ENCODE data around the gene FAM83E. TPM values are rescaled to one million over a fixed set of nuclear protein-coding genes. Genes with fewer than 3 reads are reported as not detected.

FAM83E gene
- total RNA-seq, 4 donors from 2014 or later, result 1.8 TPM; not detected in 2

DNA sequence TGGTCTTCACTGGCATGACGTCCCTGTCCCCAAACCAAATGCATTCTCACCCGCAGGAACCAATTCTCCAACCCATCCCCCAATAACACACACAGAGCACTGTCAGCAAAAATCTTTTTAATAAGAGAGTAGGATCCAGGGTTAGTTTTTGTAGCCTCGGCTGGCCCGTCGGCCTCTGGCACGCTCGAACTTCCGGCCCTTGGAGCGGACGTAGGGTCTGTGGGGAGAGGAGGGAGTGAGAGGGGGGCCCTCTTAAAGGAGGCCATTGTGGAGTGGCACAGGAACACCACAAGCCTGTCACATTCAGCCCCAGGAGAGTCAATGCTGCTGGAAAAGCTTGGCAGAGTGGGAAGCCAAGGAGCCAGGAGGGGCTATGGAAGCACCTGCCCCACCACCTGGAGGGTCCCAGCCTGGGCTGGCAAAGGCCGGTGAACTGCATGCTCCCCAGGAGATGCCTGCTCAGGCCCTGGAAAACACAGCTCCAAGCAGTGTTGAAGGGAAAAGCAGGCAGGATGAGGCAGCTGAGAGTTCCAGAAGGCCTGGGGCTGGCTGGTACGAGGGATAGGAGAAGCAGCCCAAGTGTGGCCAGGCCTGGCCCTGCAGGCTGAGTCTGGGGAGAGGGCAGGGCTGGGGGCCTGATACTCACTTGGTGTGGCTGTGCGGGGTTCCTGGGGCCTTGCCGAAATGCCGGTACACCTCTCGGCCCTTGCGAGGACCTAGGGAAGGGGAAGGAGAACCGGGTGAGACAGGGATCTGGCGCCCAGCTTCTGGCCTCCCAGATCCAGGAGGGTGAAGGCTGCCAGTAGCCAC is 560 bp upstream of the FAM83E start:
- no peak overlapping the region for H3K27ac ChIP-seq
- H3K36me3 ChIP-seq, result no peaks in the 10 kb centered on the region
- no peaks in the 10 kb centered on the region for H3K9me3 ChIP-seq
- peaks cover 8 to 11% of the 10 kb centered on the region in 2 donors for H3K4me1 ChIP-seq
- intact Hi-C loops (cut with DNase I; ENCODE audit: low total_unique reads), result loop anchor here (10.0 kb wide), 2 partner anchors 121 to 1131 kb away; partner anchors contain the start of gene KPTN
- no peak for DNase-seq
- no peak overlapping the region for H3K4me3 ChIP-seq
- TF ChIP-seq, protein P1, sequence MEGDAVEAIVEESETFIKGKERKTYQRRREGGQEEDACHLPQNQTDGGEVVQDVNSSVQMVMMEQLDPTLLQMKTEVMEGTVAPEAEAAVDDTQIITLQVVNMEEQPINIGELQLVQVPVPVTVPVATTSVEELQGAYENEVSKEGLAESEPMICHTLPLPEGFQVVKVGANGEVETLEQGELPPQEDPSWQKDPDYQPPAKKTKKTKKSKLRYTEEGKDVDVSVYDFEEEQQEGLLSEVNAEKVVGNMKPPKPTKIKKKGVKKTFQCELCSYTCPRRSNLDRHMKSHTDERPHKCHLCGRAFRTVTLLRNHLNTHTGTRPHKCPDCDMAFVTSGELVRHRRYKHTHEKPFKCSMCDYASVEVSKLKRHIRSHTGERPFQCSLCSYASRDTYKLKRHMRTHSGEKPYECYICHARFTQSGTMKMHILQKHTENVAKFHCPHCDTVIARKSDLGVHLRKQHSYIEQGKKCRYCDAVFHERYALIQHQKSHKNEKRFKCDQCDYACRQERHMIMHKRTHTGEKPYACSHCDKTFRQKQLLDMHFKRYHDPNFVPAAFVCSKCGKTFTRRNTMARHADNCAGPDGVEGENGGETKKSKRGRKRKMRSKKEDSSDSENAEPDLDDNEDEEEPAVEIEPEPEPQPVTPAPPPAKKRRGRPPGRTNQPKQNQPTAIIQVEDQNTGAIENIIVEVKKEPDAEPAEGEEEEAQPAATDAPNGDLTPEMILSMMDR (IDR thresholded peaks at IDR 0.05), result no peak
- no peaks in the 10 kb centered on the region for H3K27me3 ChIP-seq

DNA sequence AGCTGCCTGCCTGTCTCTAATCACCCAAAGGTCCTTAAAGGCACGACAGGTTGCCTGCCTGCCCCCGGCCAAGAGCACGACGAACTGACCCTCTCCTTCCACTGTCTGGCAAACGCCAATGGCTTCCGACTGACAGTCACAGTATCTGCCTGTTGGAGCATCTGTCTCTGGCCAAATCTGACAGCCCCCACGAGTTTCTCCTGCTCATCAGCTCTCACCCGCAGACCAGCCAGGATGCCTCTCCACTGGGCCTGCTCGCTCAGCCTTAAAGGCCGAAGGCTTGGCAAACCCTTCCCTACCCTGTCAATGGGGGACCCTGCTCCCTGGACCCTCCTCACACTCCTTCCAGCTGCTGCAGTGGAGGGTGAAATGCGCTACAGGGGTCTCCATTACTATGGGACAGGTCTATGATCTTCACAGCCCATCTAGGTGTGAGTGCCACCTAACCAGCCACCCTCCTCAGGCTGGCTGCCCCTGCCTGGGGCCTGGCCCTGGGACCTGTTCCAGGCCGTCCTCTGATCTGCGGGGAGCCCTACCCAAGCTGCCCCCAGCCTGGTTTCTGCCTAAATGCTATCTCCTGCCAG is 932 bp downstream of the FAM83E start:
- no peak for DNase-seq
- Histone ChIP-seq H3K27ac (no peak overlapping the region), H3K4me1 (peaks cover 8 to 11% of the 10 kb centered on the region in 2 donors), H3K4me3 (no peak overlapping the region), H3K36me3 (no peaks in the 10 kb centered on the region), H3K27me3 (no peaks in the 10 kb centered on the region), H3K9me3 (no peaks in the 10 kb centered on the region)
- TF ChIP-seq, protein P1 (IDR thresholded peaks at IDR 0.05), result no peak
- TF ChIP-seq POLR2A (IDR thresholded peaks at IDR 0.05), result no peak
- intact Hi-C loops (cut with DNase I; ENCODE audit: low total_unique reads), result loop anchor here (10.0 kb wide), 2 partner anchors 119 to 1129 kb away; partner anchors contain the start of gene KPTN

DNA sequence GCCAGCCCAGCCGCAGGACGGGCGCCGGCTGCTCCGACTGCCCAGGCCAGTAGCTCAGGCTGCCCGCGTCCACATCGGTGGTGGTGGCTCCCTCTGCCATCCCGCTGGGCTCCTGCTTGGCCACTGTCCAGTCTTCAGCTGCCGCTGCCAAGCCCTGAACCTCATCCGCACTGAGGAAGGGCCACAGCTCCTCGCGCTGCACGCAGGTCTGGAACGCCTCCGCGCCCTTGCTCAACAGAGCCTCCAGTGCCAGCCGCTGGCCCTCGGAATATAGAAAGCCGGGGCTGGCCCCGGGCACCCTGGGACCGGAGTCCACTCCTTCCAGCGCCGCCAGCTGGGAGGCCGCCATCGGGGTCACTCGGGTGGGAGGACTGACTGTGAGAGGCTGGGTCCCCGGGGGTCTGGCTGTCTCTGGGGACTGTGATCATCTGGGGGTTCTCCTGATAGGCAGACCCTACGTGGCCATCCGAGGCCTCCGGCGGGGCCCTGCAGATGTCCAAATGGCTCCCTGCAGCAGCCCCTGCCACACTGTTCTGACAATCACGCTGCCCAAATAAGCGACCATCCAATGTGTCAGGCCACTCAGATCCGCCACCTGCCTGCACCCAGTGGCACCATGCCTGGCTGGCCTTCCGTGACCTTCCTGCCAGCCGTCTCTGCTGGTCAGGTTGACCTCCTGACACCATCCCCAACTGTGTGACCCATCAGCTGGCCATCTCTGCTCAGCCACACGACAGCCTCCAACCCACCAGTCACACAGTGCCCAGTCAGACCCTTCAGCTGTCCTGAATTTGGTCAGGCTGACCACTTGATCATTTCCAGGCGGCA is 1.6 kb downstream of the FAM83E start:
- peaks cover 8 to 9% of the 10 kb centered on the region in 2 donors for H3K4me1 ChIP-seq
- no peaks in the 10 kb centered on the region for H3K27me3 ChIP-seq
- no peak overlapping the region for H3K27ac ChIP-seq
- no peaks in the 10 kb centered on the region for H3K9me3 ChIP-seq
- DNase-seq, result no peak
- intact Hi-C loops (cut with DNase I; ENCODE audit: low total_unique reads), result loop anchor here (10.0 kb wide), 2 partner anchors 118 to 1128 kb away; partner anchors contain the start of gene KPTN
- TF ChIP-seq POLR2A (IDR thresholded peaks at IDR 0.05), result no peak
- TF ChIP-seq, protein P1 (IDR thresholded peaks at IDR 0.05), result no peak
- no peak overlapping the region for H3K4me3 ChIP-seq
- no peaks in the 10 kb centered on the region for H3K36me3 ChIP-seq

DNA sequence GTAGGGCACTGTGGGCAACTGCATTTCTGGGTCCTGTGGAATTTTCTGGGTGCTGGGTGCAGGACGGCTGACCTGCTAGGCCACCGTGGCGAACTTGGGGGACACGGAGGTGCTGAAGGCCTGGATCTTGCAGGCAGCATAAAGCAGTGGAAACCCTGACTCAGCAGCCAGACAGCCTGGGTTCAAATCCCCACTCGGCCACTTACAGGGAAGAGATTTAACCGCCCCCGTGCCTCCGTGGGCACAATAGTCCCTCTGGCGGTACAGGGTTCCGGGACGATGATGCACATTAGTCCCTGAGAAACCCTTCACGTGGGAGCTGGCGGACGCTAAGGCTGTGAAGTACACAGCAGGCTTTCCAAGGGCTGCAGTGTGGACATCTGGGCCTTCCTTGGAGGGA is 3.0 kb downstream of the FAM83E start:
- no peaks in the 10 kb centered on the region for H3K36me3 ChIP-seq
- DNase-seq, result no peak
- no peaks in the 10 kb centered on the region for H3K4me1 ChIP-seq
- H3K4me3 ChIP-seq, result no peak overlapping the region
- H3K27ac ChIP-seq, result no peak overlapping the region
- no peaks in the 10 kb centered on the region for H3K9me3 ChIP-seq
- H3K27me3 ChIP-seq, result no peaks in the 10 kb centered on the region
- intact Hi-C loops (cut with DNase I; ENCODE audit: low total_unique reads), result loop anchor here (10.0 kb wide), 2 partner anchors 117 to 1127 kb away; partner anchors contain the start of gene KPTN
- no peak for TF ChIP-seq POLR2A (IDR thresholded peaks at IDR 0.05)
- TF ChIP-seq, protein P1 (IDR thresholded peaks at IDR 0.05), result no peak
